Body of pancreas (tissue), 4 donors: Measurements from ENCODE around the gene PIGU. TPM values are rescaled to one million over a fixed set of nuclear protein-coding genes. Genes with fewer than 3 reads are reported as not detected.
"Not testable (repeated sequence)": the region's sequence is repeated elsewhere in the genome, so short reads cannot be mapped to it uniquely, and the experiment has no call there.

Experiments used
- ATAC-seq: fragments of 150-250 bp; one replicate; pipeline ENCODE4 v1.9.1; 2016
- DNase-seq, 4 donors: peaks; one replicate each; pipeline ENCODE4 v3.0.0-alpha.2; 2019
- H3K27ac ChIP-seq, 4 donors: fragments of 200-600 bp; sonication (generic); 1 replicate in 3 of 4; 2 replicates in 1 of 4; pipeline versions ENCODE4 v1.5.1 to v1.6.1; 2016 to 2019; ENCODE audit warnings: mild to moderate bottlenecking in 1 of 4, mixed read lengths in 1 of 4, moderate library complexity in 1 of 4
- H3K27me3 ChIP-seq, 2 donors: fragments of 200-600 bp; sonication (generic); one replicate each; pipeline ENCODE4 v1.6.0; 2016; ENCODE audit warnings: mild to moderate bottlenecking in 1 of 2
- H3K36me3 ChIP-seq, 2 donors: fragments of 200-600 bp; sonication (generic); replicated peaks in 1 of 2; 2 replicates each; pipeline ENCODE4 v1.5.1; 2016; ENCODE audit warnings: low read depth in 2 of 2; ENCODE audit not compliant: insufficient read depth in 1 of 2
- H3K4me1 ChIP-seq: fragments of 200-600 bp; sonication (generic); one replicate; pipeline ENCODE4 v1.6.0; 2016
- H3K4me3 ChIP-seq, 2 donors: fragments of 200-600 bp; sonication (generic); 1 replicate in 1 of 2; 2 replicates in 1 of 2; pipeline ENCODE4 v1.5.1; 2016 to 2019
- H3K9me3 ChIP-seq, 3 donors: fragments of 200-600 bp; sonication (generic); 1 replicate in 2 of 3; 2 replicates in 1 of 3; pipeline ENCODE4 v1.5.1; 2016
- POLR2A ChIP-seq, 3 donors: fragments of 450-650 bp; IDR thresholded peaks; one replicate each; pipeline ENCODE4 v1.6.1; 2016; ENCODE audit warnings: antibody characterized with exemption in 3 of 3, mild to moderate bottlenecking in 2 of 3
- WGBS, 2 donors: methylation state at CpG; one replicate each; pipeline ENCODE4 v1.1.5; 2017; 5-methylcytosine and 5-hydroxymethylcytosine counted together
- intact Hi-C: fragments of 100-400 bp; cut with DNase I; formaldehyde crosslinking; loops from one replicate; pipeline ENCODE4 v1.15.1; 2023
- total RNA-seq, 2 donors: library from RNA; depleted of rRNA; stranded (reverse); fragments of >200 nt; gene quantifications; one replicate each; pipeline ENCODE4 v1.1.0, GENCODE V29; 2016
- TF ChIP-seq, protein P1 (sequence below), 7 experiments: fragments of 450-650 bp in 4 of 7; fragments of 200-600 bp in 3 of 7; sonication (generic) in 3 of 7; IDR thresholded peaks; one replicate each; pipeline ENCODE4 v1.5.1; 2016 to 2019; ENCODE audit warnings: antibody characterized with exemption in 7 of 7

The PIGU gene
- total RNA-seq, 2 donors from 2014 or later, result 4.4 to 14.8 TPM

DNA sequence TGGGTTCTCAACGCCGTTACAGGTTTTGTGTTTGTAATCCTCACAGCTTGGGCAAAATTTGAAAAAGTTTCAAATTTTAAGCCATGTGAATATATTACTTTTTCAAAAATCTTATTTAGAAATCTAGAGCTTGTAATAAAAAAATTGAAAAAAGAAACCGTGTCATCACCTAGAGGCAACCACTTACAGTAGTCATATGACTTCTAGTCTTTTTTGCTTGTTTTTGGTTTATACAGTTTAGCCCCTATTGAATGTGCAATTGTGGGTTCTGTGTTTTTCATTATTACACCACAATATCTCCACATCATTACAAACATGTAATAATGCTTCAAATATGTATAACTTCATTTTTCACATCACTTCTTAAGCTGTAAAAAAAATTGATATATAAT, 159.8 kb downstream of the PIGU start:
- intact Hi-C loops, result no loop called here
- H3K36me3 ChIP-seq, result no peaks in the 10 kb centered on the region
- ATAC-seq (no peak), DNase-seq (no peak)
- H3K4me1 ChIP-seq, result peaks cover 22% of the 10 kb centered on the region
- 0 to 1% methylated on average over 3 of the region's 3 CpGs for WGBS, 2 donors
- no peak for TF ChIP-seq POLR2A (IDR thresholded peaks at IDR 0.05)
- TF ChIP-seq, protein P1, sequence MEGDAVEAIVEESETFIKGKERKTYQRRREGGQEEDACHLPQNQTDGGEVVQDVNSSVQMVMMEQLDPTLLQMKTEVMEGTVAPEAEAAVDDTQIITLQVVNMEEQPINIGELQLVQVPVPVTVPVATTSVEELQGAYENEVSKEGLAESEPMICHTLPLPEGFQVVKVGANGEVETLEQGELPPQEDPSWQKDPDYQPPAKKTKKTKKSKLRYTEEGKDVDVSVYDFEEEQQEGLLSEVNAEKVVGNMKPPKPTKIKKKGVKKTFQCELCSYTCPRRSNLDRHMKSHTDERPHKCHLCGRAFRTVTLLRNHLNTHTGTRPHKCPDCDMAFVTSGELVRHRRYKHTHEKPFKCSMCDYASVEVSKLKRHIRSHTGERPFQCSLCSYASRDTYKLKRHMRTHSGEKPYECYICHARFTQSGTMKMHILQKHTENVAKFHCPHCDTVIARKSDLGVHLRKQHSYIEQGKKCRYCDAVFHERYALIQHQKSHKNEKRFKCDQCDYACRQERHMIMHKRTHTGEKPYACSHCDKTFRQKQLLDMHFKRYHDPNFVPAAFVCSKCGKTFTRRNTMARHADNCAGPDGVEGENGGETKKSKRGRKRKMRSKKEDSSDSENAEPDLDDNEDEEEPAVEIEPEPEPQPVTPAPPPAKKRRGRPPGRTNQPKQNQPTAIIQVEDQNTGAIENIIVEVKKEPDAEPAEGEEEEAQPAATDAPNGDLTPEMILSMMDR (IDR thresholded peaks at IDR 0.05), result no peak
- H3K27me3 ChIP-seq, result no peaks in the 10 kb centered on the region
- peak overlapping the region in 1 of 2 donors; percentile 76 for H3K4me3 ChIP-seq
- H3K27ac ChIP-seq, result peak overlapping the region in 3 of 4 donors; percentile 86 to 93 (median 89)
- no peaks in the 10 kb centered on the region for H3K9me3 ChIP-seq

DNA sequence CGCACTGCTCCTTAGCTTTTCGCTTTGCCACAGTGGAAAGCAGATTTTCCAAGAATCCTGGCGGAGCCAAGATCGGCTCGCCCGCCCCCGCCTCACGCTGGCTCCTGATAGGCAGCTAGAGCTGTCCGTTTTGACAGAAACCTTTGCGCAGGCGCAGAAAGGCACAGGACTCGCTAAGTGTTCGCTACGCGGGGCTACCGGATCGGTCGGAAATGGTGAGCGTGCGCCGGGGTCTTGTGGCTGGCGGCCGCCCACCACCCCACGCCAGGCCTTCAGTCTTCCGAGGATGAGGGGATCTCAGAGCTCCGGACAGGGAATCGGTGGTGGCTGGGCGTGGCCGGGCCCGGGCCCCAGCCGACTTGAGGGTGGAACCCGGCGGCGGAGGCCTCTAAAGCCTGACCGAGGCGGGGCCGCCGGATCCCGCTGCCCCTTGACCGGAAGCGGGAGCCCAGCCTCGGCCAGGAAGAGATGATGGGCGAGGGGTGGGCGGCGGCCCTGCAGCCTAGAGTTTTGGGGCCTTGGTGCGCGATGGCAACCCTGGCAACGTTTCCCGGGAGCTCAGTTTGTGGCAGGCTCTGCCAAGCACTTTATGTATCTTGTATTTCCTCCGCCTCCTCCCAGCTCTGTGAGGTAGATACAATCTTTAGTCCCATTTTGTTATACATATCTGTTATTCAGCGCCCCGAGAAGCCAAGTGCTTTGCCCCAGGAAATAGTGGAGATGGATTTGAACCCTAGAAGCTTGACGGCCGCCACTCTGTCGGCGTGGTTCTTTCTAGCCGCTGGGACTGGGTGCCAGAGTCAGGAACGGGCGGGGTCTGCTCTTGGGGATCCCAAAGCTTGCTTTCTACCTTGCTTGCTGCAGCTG, 160.4 kb downstream of the PIGU start, which contains the start of gene DYNLRB1:
Gene DYNLRB1 (plus strand): TSS at position 176 of the 867 bp plus-strand sequence. CDS start 37 bp downstream, at position 213.
- 0% methylated on average over 19 to 53 of the region's 59 CpGs for WGBS, 2 donors
- Histone ChIP-seq H3K27ac (peak within 1 kb of the TSS; percentile 74 to 93 (median 88)), H3K36me3 (no peaks in the 10 kb centered on the region), H3K4me3 (peak within 1 kb of the TSS; percentile 59 to 76), H3K9me3 (no peaks in the 10 kb centered on the region), H3K4me1 (peaks cover 22% of the 10 kb centered on the region), H3K27me3 (no peaks in the 10 kb centered on the region)
- DNase-seq, result peak; percentile 97 to 99 (median 98)
- TF ChIP-seq, protein P1 (IDR thresholded peaks at IDR 0.05), result no peak
- TF ChIP-seq POLR2A (IDR thresholded peaks at IDR 0.05), result peak; percentile 75 to 91 (median 87)
- intact Hi-C loops, result no loop called here
- ATAC-seq, result peak; percentile 95

DNA sequence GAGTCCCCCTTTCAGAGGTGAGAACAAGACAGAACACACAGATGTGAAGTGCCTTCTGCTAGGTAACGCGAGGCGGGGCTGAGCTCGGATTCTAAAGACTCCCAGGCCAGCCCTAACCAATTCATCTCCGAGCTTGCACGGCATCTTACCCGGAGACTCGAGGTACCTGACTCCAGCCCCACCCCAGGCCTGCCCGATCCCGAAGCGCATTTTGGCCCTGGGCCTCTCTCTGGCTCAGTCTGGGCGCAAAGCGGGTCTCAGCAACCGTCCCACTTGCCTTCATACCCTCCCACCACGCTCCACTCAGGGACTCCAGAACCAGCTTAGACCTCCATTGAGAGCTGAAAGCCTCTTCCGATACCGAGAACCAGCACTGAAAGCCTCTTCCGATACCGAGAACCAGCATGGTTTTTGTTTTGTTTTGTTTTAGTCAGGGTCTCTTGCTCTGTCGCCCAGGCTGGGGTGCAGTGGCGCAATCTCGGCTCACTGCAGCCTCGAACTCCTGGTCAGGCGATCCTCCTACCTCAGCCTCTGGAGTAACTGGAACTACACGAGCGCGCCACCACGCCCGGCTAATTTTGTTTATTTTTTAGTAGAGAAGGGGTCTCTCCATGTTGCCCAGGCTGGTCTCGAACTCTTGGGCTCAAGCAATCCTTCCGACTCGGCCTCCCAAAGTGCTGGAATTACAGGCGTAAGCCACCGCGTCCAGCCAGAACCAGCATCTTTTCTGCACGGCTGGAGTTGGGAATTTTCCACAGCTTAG, 161.2 kb downstream of the PIGU start:
- H3K4me1 ChIP-seq, result peaks cover 22% of the 10 kb centered on the region
- H3K27me3 ChIP-seq, result no peaks in the 10 kb centered on the region

DNA sequence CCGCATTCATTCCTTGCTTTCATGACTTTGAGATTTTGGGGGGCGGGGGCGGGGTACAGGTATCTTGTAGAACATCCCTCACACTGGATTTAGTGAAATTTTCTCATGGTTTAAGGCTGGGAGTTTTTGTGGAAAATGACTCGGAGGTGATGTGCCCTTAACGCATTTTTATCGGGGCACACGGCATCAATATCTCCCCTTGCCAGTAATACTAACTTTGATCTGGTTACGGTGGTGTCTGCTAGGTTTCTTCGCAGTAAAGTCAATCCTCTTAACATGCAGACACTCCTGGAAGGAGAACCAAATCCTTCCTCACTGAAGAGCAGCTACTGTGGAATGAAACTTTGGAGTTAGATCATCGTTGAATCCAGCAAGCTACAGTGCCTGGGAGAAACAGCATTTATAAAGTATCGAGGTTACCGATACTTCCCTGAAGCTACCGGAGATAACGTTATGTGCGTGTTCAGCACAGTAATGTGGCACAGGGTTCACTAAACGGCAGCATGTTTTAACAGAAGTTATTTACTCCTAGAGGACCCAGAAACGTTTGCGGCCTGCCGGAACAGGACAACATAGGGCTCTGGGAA, 161.9 kb downstream of the PIGU start:
- Histone ChIP-seq H3K4me3 (peak overlapping the region in 1 of 2 donors; percentile 76), H3K9me3 (no peaks in the 10 kb centered on the region), H3K4me1 (peaks cover 22% of the 10 kb centered on the region), H3K27me3 (no peaks in the 10 kb centered on the region), H3K27ac (peak overlapping the region; percentile 74 to 93 (median 88)), H3K36me3 (no peaks in the 10 kb centered on the region)
- TF ChIP-seq, protein P1 (IDR thresholded peaks at IDR 0.05), result no peak
- TF ChIP-seq POLR2A (IDR thresholded peaks at IDR 0.05), result peak in 2 of 3 donors; percentile 36
- DNase-seq (no peak), ATAC-seq (peak; percentile 4)
- WGBS, 2 donors, result 7 to 10% methylated on average over 19 of the region's 19 CpGs
- intact Hi-C loops, result no loop called here

More for the DNA sequence above, 161.2 kb downstream of the PIGU start:
- H3K27ac ChIP-seq, result peak overlapping the region; percentile 74 to 93 (median 88)
- ATAC-seq (peak; percentile 74), DNase-seq (peak; percentile 72 to 80 (median 78))
- 0 to 1% methylated on average over 32 to 36 of the region's 36 CpGs for WGBS, 2 donors
- TF ChIP-seq, protein P1 (IDR thresholded peaks at IDR 0.05), result no peak
- TF ChIP-seq POLR2A (IDR thresholded peaks at IDR 0.05), result no peak
- no peaks in the 10 kb centered on the region for H3K36me3 ChIP-seq
- peak overlapping the region; percentile 59 to 76 for H3K4me3 ChIP-seq
- intact Hi-C loops, result no loop called here
- no peaks in the 10 kb centered on the region for H3K9me3 ChIP-seq

DNA sequence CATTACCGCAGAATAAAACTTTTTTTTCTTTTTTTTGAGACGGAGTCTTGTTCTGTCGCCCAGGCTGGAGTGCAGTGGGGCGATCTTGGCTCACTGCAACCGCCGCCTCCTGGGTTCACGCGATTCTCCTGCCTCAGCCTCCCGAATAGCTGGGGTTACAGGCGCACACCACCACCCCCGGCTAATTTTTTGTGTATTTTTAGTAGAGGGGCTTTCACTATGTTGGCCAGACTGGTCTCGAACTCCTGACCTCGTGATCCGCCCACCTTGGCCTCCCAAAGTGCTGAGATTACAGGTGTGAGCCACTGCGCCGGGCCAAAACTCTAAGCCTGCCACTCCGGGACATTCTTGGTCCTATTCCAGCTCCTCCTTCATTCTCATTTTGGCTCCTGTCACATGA, 162.9 kb downstream of the PIGU start:
- H3K4me3 ChIP-seq, ATAC-seq, H3K36me3 ChIP-seq, H3K27ac ChIP-seq, intact Hi-C loops, H3K27me3 ChIP-seq, H3K9me3 ChIP-seq, DNase-seq: not testable (repeated sequence)
- H3K4me1 ChIP-seq, result peaks cover 22% of the 10 kb centered on the region
- WGBS, 2 donors, result 76 to 82% methylated on average over 17 of the region's 17 CpGs
